Activated CD8-positive, alpha-beta T cell treated with anti-CD3 and anti-CD28 coated beads for 36 hours (primary cell): Measurements from ENCODE around the gene RRAS. TPM values are rescaled to one million over a fixed set of nuclear protein-coding genes. Genes with fewer than 3 reads are reported as not detected.
"Not testable (repeated sequence)": the region's sequence is repeated elsewhere in the genome, so short reads cannot be mapped to it uniquely, and the experiment has no call there.

Experiments used
- ATAC-seq: fragments of 200-7000 bp; cut with Tn5 transposase; one replicate; pipeline ENCODE4 v1.10.0; 2021; ENCODE audit warnings: mild to moderate bottlenecking, moderate library complexity
- CTCF ChIA-PET: fragments of 350-600 bp; sonication (Branson Sonifier 250); formaldehyde crosslinking; loops from one replicate; lab custom pipeline; 2021; ENCODE audit warnings: antibody characterized with exemption; lab: Charles Lee
- POLR2A ChIA-PET: fragments of 350-600 bp; sonication (Branson Sonifier 250); formaldehyde crosslinking; loops from one replicate; lab custom pipeline; 2021; ENCODE audit warnings: antibody characterized with exemption; lab: Charles Lee
- DNase-seq: peaks from one replicate; pipeline ENCODE4 v3.0.0-alpha.2; 2020
- H3K27ac Mint-ChIP-seq: one replicate; pipeline ENCODE4 v1.8.0; 2021; ENCODE audit warnings: mild to moderate bottlenecking, mixed read lengths
- H3K27me3 Mint-ChIP-seq: one replicate; pipeline ENCODE4 v1.8.0; 2021; ENCODE audit warnings: mixed read lengths
- H3K36me3 Mint-ChIP-seq: one replicate; pipeline ENCODE4 v1.8.0; 2021; ENCODE audit warnings: low read depth, mixed read lengths
- H3K4me1 Mint-ChIP-seq: one replicate; pipeline ENCODE4 v1.8.0; 2021; ENCODE audit warnings: low read depth, mixed read lengths
- H3K4me3 Mint-ChIP-seq: one replicate; pipeline ENCODE4 v1.8.0; 2021; ENCODE audit warnings: mild to moderate bottlenecking, moderate library complexity, mixed read lengths
- H3K9me3 Mint-ChIP-seq: one replicate; pipeline ENCODE4 v1.8.0; 2021; ENCODE audit warnings: mixed read lengths
- CTCF ChIP-seq: fragments of 200-600 bp; IDR thresholded peaks from one replicate; pipeline ENCODE4 v1.8.0; 2022; ENCODE audit warnings: antibody characterized with exemption, mild to moderate bottlenecking
- intact Hi-C: fragments of 100-400 bp; cut with micrococcal nuclease; formaldehyde crosslinking; loops from one replicate; pipeline ENCODE4 v1.10.0; 2022
- total RNA-seq, 2 experiments: library from RNA; stranded (reverse); gene quantifications; one replicate each; pipeline ENCODE4 v1.2.3, GENCODE V29; 2021

Gene RRAS
- total RNA-seq, 2 experiments from 2014 or later, result 6.3 to 7.1 TPM

- H3K9me3 Mint-ChIP-seq, result no peaks in the 10 kb centered on the region
- ChIA-PET CTCF (interaction anchor here (1.0 to 2.0 kb wide), 3 partner anchors 11 to 43 kb away, joined by 3 to 5 read pairs (median 3); partner anchors contain the start of gene RRAS), POLR2A (interaction anchor here (1.6 kb wide), 1 partner anchor 37 kb away, joined by 6 read pairs; no protein-coding TSS in a partner anchor)
- H3K4me1 Mint-ChIP-seq, result no peaks in the 10 kb centered on the region
- no peak overlapping the region for H3K27ac Mint-ChIP-seq
- peaks cover 14% of the 10 kb centered on the region for H3K36me3 Mint-ChIP-seq
- TF ChIP-seq CTCF, result no peak
- intact Hi-C loops, result no loop called here
- ATAC-seq (no peak), DNase-seq (no peak)
- H3K27me3 Mint-ChIP-seq, result no peaks in the 10 kb centered on the region
- no peak overlapping the region for H3K4me3 Mint-ChIP-seq
Observed at GRCh38 chr19:49629659-49630058, 10.3 kb downstream of the RRAS start.

- H3K36me3 Mint-ChIP-seq, result peaks cover 14% of the 10 kb centered on the region
- H3K4me1 Mint-ChIP-seq, result no peaks in the 10 kb centered on the region
- DNase-seq (no peak), ATAC-seq (no peak)
- TF ChIP-seq CTCF, result no peak
- H3K27me3 Mint-ChIP-seq, result no peaks in the 10 kb centered on the region
- ChIA-PET CTCF (no interaction called here), POLR2A (no interaction called here)
- H3K9me3 Mint-ChIP-seq, result no peaks in the 10 kb centered on the region
- no peak overlapping the region for H3K27ac Mint-ChIP-seq
- H3K4me3 Mint-ChIP-seq, result no peak overlapping the region
- intact Hi-C loops, result no loop called here
Observed at GRCh38 chr19:49626226-49626625, 13.7 kb downstream of the RRAS start.

GRCh38 chr19:49624967-49625910, 14.7 kb downstream of the RRAS start:
- POLR2A ChIA-PET, result interaction anchor here (0.9 to 1.3 kb wide), 3 partner anchors 8 to 35 kb away, joined by 3 to 4 read pairs (median 3); partner anchors contain the start of gene PRR12
- intact Hi-C loops, result no loop called here
- no peak overlapping the region for H3K27ac Mint-ChIP-seq

GRCh38 chr19:49617860-49618259, 22.1 kb downstream of the RRAS start:
- H3K9me3 Mint-ChIP-seq, H3K4me3 Mint-ChIP-seq, intact Hi-C loops, H3K27ac Mint-ChIP-seq, DNase-seq, H3K27me3 Mint-ChIP-seq, ATAC-seq: not testable (repeated sequence)
- H3K4me1 Mint-ChIP-seq, result peaks cover 17% of the 10 kb centered on the region
- CTCF ChIA-PET, result interaction anchor here (1.3 kb wide), 1 partner anchor 60 kb away, joined by 3 read pairs; no protein-coding TSS in a partner anchor
- POLR2A ChIA-PET, result interaction anchor here (0.7 to 2.1 kb wide), 4 partner anchors 28 to 187 kb away, joined by 3 to 7 read pairs (median 4); partner anchors contain the start of gene NOSIP
- H3K36me3 Mint-ChIP-seq, result peaks cover 37% of the 10 kb centered on the region

More at GRCh38 chr19:49624967-49625910, 14.7 kb downstream of the RRAS start:
- no peak overlapping the region for H3K4me3 Mint-ChIP-seq
- CTCF ChIA-PET, result interaction anchor here (0.6 kb wide), 1 partner anchor 13 kb away, joined by 3 read pairs; no protein-coding TSS in a partner anchor
- no peaks in the 10 kb centered on the region for H3K9me3 Mint-ChIP-seq
- ATAC-seq, result no peak
- DNase-seq, result no peak
- H3K36me3 Mint-ChIP-seq, result peaks cover 14% of the 10 kb centered on the region
- H3K4me1 Mint-ChIP-seq, result no peaks in the 10 kb centered on the region
- no peak for TF ChIP-seq CTCF
- H3K27me3 Mint-ChIP-seq, result no peaks in the 10 kb centered on the region

- POLR2A ChIA-PET, result interaction anchor here (0.9 to 2.1 kb wide), 3 partner anchors 22 to 73 kb away, joined by 3 to 7 read pairs (median 3); partner anchors contain the start of gene ADM5
- no peak overlapping the region for H3K4me3 Mint-ChIP-seq
Observed at GRCh38 chr19:49616945-49617344, 23.0 kb downstream of the RRAS start.

More at GRCh38 chr19:49616945-49617344, 23.0 kb downstream of the RRAS start:
- H3K4me1 Mint-ChIP-seq, result peaks cover 22% of the 10 kb centered on the region
- H3K9me3 Mint-ChIP-seq, result no peaks in the 10 kb centered on the region
- ATAC-seq, result no peak
- CTCF ChIA-PET, result interaction anchor here (0.7 to 1.3 kb wide), 3 partner anchors 55 to 64 kb away, joined by 3 to 4 read pairs (median 3); no protein-coding TSS in a partner anchor
- no peak for DNase-seq
- H3K36me3 Mint-ChIP-seq, result peaks cover 38% of the 10 kb centered on the region
- no peaks in the 10 kb centered on the region for H3K27me3 Mint-ChIP-seq
- TF ChIP-seq CTCF, result no peak
- intact Hi-C loops, result no loop called here
- H3K27ac Mint-ChIP-seq, result no peak overlapping the region
